Ishikawa (cell line): Measurements from ENCODE around the gene CALN1.

Source experiments
- CREB1 ChIP-seq: IDR thresholded peaks from 2 replicates; pipeline ENCODE4 v1.6.1; 2012; ENCODE audit warnings: low read depth
- EGR1 ChIP-seq: IDR thresholded peaks from 2 replicates; pipeline ENCODE4 v1.6.1; 2012
- EP300 ChIP-seq: IDR thresholded peaks from 2 replicates; pipeline ENCODE4 v1.6.1; 2012; ENCODE audit warnings: borderline replicate concordance
- FOXM1 ChIP-seq: IDR thresholded peaks from 2 replicates; pipeline ENCODE4 v1.6.1; 2012; ENCODE audit warnings: low read depth, borderline replicate concordance
- MAX ChIP-seq: IDR thresholded peaks from 2 replicates; pipeline ENCODE4 v1.6.1; 2012
- NFIC ChIP-seq: IDR thresholded peaks from 2 replicates; pipeline ENCODE4 v1.6.1; 2012
- RAD21 ChIP-seq: IDR thresholded peaks from 2 replicates; pipeline ENCODE4 v1.6.1; 2012; ENCODE audit warnings: low read depth
- REST ChIP-seq: IDR thresholded peaks from 2 replicates; pipeline ENCODE4 v1.6.1; 2012; ENCODE audit warnings: low read depth, mild to moderate bottlenecking
- TAF1 ChIP-seq: IDR thresholded peaks from 2 replicates; pipeline ENCODE4 v1.6.1; 2012; ENCODE audit warnings: low read depth, mild to moderate bottlenecking
- TEAD4 ChIP-seq: IDR thresholded peaks from 2 replicates; pipeline ENCODE4 v1.6.1; 2012
- USF1 ChIP-seq: IDR thresholded peaks from 2 replicates; pipeline ENCODE4 v1.6.1; 2012
- YY1 ChIP-seq: IDR thresholded peaks from 2 replicates; pipeline ENCODE4 v1.6.1; 2012; ENCODE audit warnings: low read depth
- ZBTB7A ChIP-seq: IDR thresholded peaks from 2 replicates; pipeline ENCODE4 v1.6.1; 2012; ENCODE audit warnings: low read depth

GRCh38 chr7:71731740-71732139 is 680.4 kb downstream of the CALN1 start:
- TF ChIP-seq YY1 (no peak), RAD21 (no peak), MAX (no peak), EP300 (no peak), NFIC (no peak), TAF1 (no peak), EGR1 (no peak), REST (no peak), CREB1 (no peak), USF1 (no peak), TEAD4 (no peak), FOXM1 (no peak), ZBTB7A (no peak)
